H9 (cell line): ENCODE data around the gene KRTAP5-4. TPM values are rescaled to one million over a fixed set of nuclear protein-coding genes. Genes with fewer than 3 reads are reported as not detected.

Experiments used
- DNase-seq: peaks from one replicate; pipeline ENCODE4 v3.0.0-alpha.2; 2017
- H2AFZ ChIP-seq: one replicate; pipeline ENCODE4 v1.6.1; 2013; ENCODE audit warnings: mild to moderate bottlenecking, low read length, control low read depth, moderate library complexity
- H2AK5ac ChIP-seq: 2 replicates; pipeline ENCODE4 v1.6.1; 2013; ENCODE audit warnings: low read length, control low read depth, mixed read lengths; ENCODE audit not compliant: insufficient read length
- H2BK120ac ChIP-seq: one replicate; pipeline ENCODE4 v1.6.1; 2013; ENCODE audit warnings: low read depth, mild to moderate bottlenecking, low read length, control low read depth, inconsistent platforms; ENCODE audit not compliant: poor library complexity, severe bottlenecking
- H2BK12ac ChIP-seq: 2 replicates; pipeline ENCODE4 v1.6.1; 2013; ENCODE audit warnings: low read length, control low read depth, mixed read lengths, low read depth; ENCODE audit not compliant: insufficient read length
- H2BK15ac ChIP-seq: 2 replicates; pipeline ENCODE4 v1.6.1; 2013; ENCODE audit warnings: low read depth, low read length, control low read depth
- H2BK20ac ChIP-seq: one replicate; pipeline ENCODE4 v1.6.1; 2013; ENCODE audit warnings: low read depth, mild to moderate bottlenecking, low read length, control low read depth, inconsistent platforms; ENCODE audit not compliant: poor library complexity, severe bottlenecking
- H2BK5ac ChIP-seq: 2 replicates; pipeline ENCODE4 v1.6.1; 2013; ENCODE audit warnings: low read length, control low read depth, mixed read lengths; ENCODE audit not compliant: insufficient read length
- H3K14ac ChIP-seq: 2 replicates; pipeline ENCODE4 v1.6.1; 2013; ENCODE audit warnings: low read length, control low read depth; ENCODE audit not compliant: insufficient read depth
- H3K18ac ChIP-seq: 2 replicates; pipeline ENCODE4 v1.6.1; 2013; ENCODE audit warnings: low read depth, mild to moderate bottlenecking, mixed read lengths, low read length, control low read depth; ENCODE audit not compliant: insufficient read length
- H3K23ac ChIP-seq: 2 replicates; pipeline ENCODE4 v1.6.1; 2013; ENCODE audit warnings: low read length, control low read depth, mixed read lengths, low read depth; ENCODE audit not compliant: insufficient read length
- H3K23me2 ChIP-seq: 2 replicates; pipeline ENCODE4 v1.6.1; 2013; ENCODE audit warnings: low read depth, mild to moderate bottlenecking, mixed read lengths, low read length, control low read depth; ENCODE audit not compliant: insufficient read length, poor library complexity, severe bottlenecking
- H3K27ac ChIP-seq: 2 replicates; pipeline ENCODE4 v1.5.1; 2013; ENCODE audit warnings: low read length, control low read depth, mixed read lengths, low read depth; ENCODE audit not compliant: insufficient read length
- H3K27me3 ChIP-seq: 2 replicates; pipeline ENCODE4 v1.6.1; 2013; ENCODE audit warnings: low read length, control low read depth, inconsistent platforms; ENCODE audit not compliant: insufficient read depth
- H3K4ac ChIP-seq: 2 replicates; pipeline ENCODE4 v1.6.1; 2013; ENCODE audit warnings: low read depth, mild to moderate bottlenecking, control low read depth, inconsistent platforms, low read length, moderate library complexity
- H3K4me1 ChIP-seq: 2 replicates; pipeline ENCODE4 v1.6.1; 2013; ENCODE audit warnings: low read length, control low read depth, inconsistent platforms; ENCODE audit not compliant: insufficient read depth
- H3K4me2 ChIP-seq: 2 replicates; pipeline ENCODE4 v1.6.1; 2013; ENCODE audit warnings: low read length, control low read depth, mixed read lengths; ENCODE audit not compliant: insufficient read length, insufficient read depth
- H3K56ac ChIP-seq: 2 replicates; pipeline ENCODE4 v1.6.1; 2013; ENCODE audit warnings: low read depth, mild to moderate bottlenecking, mixed read lengths, low read length, control low read depth; ENCODE audit not compliant: insufficient read length
- H3K79me1 ChIP-seq: 2 replicates; pipeline ENCODE4 v1.6.1; 2013; ENCODE audit warnings: low read depth, mild to moderate bottlenecking, moderate library complexity, low read length, control low read depth, inconsistent platforms; ENCODE audit not compliant: insufficient read depth, poor library complexity, severe bottlenecking
- H3K79me2 ChIP-seq: 2 replicates; pipeline ENCODE4 v1.6.1; 2013; ENCODE audit warnings: low read length, control low read depth, inconsistent platforms; ENCODE audit not compliant: insufficient read depth
- H3K9ac ChIP-seq: 2 replicates; pipeline ENCODE4 v1.6.1; 2013; ENCODE audit warnings: low read length, control low read depth, mixed read lengths; ENCODE audit not compliant: insufficient read length; ENCODE audit errors: extremely low read depth
- H3K9me3 ChIP-seq: one replicate; pipeline ENCODE4 v1.6.1; 2013; ENCODE audit warnings: low read depth, low read length, inconsistent platforms; ENCODE audit not compliant: control insufficient read depth
- H3T11ph ChIP-seq: one replicate; pipeline ENCODE4 v1.6.1; 2013; ENCODE audit warnings: mild to moderate bottlenecking, low read length, control low read depth, inconsistent platforms
- H4K20me1 ChIP-seq: one replicate; pipeline ENCODE4 v1.6.1; 2013; ENCODE audit not compliant: control insufficient read depth, insufficient read length, insufficient read depth
- H4K5ac ChIP-seq: 2 replicates; pipeline ENCODE4 v1.6.1; 2013; ENCODE audit warnings: low read depth, mild to moderate bottlenecking, mixed read lengths, low read length, control low read depth; ENCODE audit not compliant: insufficient read length
- H4K8ac ChIP-seq: replicated peaks from 2 replicates; pipeline ENCODE4 v1.6.1; 2013; ENCODE audit warnings: low read length, control low read depth, mixed read lengths, low read depth; ENCODE audit not compliant: insufficient read length
- H4K91ac ChIP-seq: 2 replicates; pipeline ENCODE4 v1.6.1; 2013; ENCODE audit warnings: low read depth, mild to moderate bottlenecking, moderate library complexity, mixed read lengths, low read length, control low read depth; ENCODE audit not compliant: insufficient read length
- H3K27ac Mint-ChIP-seq, 3 experiments: 2 replicates in 2 of 3; 3 replicates in 1 of 3; pipeline ENCODE4 v1.8.0; 2020 to 2021; ENCODE audit warnings: mixed read lengths in 3 of 3, mild to moderate bottlenecking in 1 of 3, moderate library complexity in 1 of 3
- H3K27me3 Mint-ChIP-seq: 2 replicates; pipeline ENCODE4 v1.8.0; 2021; ENCODE audit warnings: low read depth, mild to moderate bottlenecking, moderate library complexity, mixed read lengths
- H3K36me3 Mint-ChIP-seq, 3 experiments: 2 replicates in 2 of 3; 3 replicates in 1 of 3; pipeline ENCODE4 v1.8.0; 2020 to 2021; ENCODE audit warnings: low read depth in 3 of 3, mixed read lengths in 3 of 3; ENCODE audit not compliant: insufficient read depth in 1 of 3
- H3K4me1 Mint-ChIP-seq, 2 experiments: 2 replicates each; pipeline ENCODE4 v1.8.0; 2020; ENCODE audit warnings: mixed read lengths in 2 of 2
- H3K4me3 Mint-ChIP-seq, 2 experiments: 2 replicates in 1 of 2; 3 replicates in 1 of 2; pipeline ENCODE4 v1.8.0; 2020 to 2021; ENCODE audit warnings: mild to moderate bottlenecking in 2 of 2, mixed read lengths in 2 of 2, moderate library complexity in 1 of 2
- H3K9me3 Mint-ChIP-seq, 2 experiments: 2 replicates in 1 of 2; 3 replicates in 1 of 2; pipeline ENCODE4 v1.8.0; 2020; ENCODE audit warnings: mild to moderate bottlenecking in 2 of 2, mixed read lengths in 2 of 2, moderate library complexity in 1 of 2
- WGBS: extraction: QIAGEN DNeasy Blood & Tissue Kit; methylation state at CpG from one replicate; pipeline ENCODE4 v1.1.7; 2013; ENCODE audit warnings: missing lambda C conversion rate, low lambda C conversion rate, mixed read lengths; ENCODE audit not compliant: insufficient read length; ENCODE audit errors: extremely low coverage; 5-methylcytosine and 5-hydroxymethylcytosine counted together
- total RNA-seq: library from RNA; stranded (reverse); gene quantifications from 2 replicates; pipeline ENCODE4 v1.2.1, GENCODE V29; 2021
- TF ChIP-seq, protein P1 (sequence below): fragments of 200-600 bp; sonication (generic); conservative IDR thresholded peaks from 3 replicates; pipeline ENCODE4 v1.8.0; 2021; ENCODE audit warnings: antibody characterized with exemption, mild to moderate bottlenecking

The KRTAP5-4 gene
- total RNA-seq, 1 experiment from 2014 or later, result not detected

DNA sequence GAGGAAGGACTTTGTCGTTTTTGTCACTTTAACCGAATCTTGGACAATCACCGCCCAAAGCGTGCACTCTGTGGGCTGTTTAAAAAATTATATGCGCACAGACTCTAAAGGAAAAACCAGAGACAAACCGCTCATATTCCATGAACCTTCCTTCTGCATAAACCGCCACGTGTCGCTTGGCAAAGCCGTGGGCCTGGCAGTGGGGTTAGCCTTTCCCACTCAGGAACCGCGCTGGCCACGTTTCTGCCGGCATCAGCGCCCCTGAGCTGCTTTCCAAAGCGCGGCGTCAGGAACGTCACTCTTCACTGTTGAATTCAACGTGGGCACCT is 30.5 kb upstream of the KRTAP5-4 start:
- peaks cover 0 to 2% of the 10 kb centered on the region in 2 experiments; a peak in 1 of 5 replicates for H3K9me3 Mint-ChIP-seq
- no peak overlapping the region for H3K27ac Mint-ChIP-seq
- Histone ChIP-seq H3T11ph (no peak overlapping the region), H3K27ac (no peak overlapping the region), H3K14ac (no peak overlapping the region), H3K18ac (no peak overlapping the region), H3K9me3 (no peaks in the 10 kb centered on the region), H3K23ac (no peak overlapping the region), H2BK15ac (no peak overlapping the region), H3K4me1 (no peaks in the 10 kb centered on the region), H4K20me1 (no peaks in the 10 kb centered on the region), H3K79me1 (no peaks in the 10 kb centered on the region), H2BK12ac (no peak overlapping the region), H3K23me2 (no peaks in the 10 kb centered on the region), H3K79me2 (no peaks in the 10 kb centered on the region), H2BK20ac (no peak overlapping the region), H4K8ac (no peak overlapping the region), H2AFZ (no peak overlapping the region), H3K9ac (no peak overlapping the region), H3K4ac (no peak overlapping the region), H3K56ac (no peak overlapping the region), H2BK120ac (no peak overlapping the region), H2BK5ac (no peak overlapping the region), H2AK5ac (no peak overlapping the region), H3K27me3 (no peaks in the 10 kb centered on the region; the same call in 1 of the 2 replicates), H4K5ac (no peak overlapping the region), H4K91ac (no peak overlapping the region), H3K4me2 (no peak overlapping the region)
- WGBS, result no CpG with 5 or more reads among the region's 20 CpGs
- H3K4me3 Mint-ChIP-seq, result no peak overlapping the region
- no peak for DNase-seq
- H3K36me3 Mint-ChIP-seq, result no peaks in the 10 kb centered on the region
- H3K4me1 Mint-ChIP-seq, result peaks cover 4 to 9% of the 10 kb centered on the region in 2 experiments; a peak in 3 of 4 replicates
- TF ChIP-seq, protein P1, sequence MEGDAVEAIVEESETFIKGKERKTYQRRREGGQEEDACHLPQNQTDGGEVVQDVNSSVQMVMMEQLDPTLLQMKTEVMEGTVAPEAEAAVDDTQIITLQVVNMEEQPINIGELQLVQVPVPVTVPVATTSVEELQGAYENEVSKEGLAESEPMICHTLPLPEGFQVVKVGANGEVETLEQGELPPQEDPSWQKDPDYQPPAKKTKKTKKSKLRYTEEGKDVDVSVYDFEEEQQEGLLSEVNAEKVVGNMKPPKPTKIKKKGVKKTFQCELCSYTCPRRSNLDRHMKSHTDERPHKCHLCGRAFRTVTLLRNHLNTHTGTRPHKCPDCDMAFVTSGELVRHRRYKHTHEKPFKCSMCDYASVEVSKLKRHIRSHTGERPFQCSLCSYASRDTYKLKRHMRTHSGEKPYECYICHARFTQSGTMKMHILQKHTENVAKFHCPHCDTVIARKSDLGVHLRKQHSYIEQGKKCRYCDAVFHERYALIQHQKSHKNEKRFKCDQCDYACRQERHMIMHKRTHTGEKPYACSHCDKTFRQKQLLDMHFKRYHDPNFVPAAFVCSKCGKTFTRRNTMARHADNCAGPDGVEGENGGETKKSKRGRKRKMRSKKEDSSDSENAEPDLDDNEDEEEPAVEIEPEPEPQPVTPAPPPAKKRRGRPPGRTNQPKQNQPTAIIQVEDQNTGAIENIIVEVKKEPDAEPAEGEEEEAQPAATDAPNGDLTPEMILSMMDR, result no peak
- H3K27me3 Mint-ChIP-seq, result peaks cover 45% of the 10 kb centered on the region
